Measurements from ENCODE around the gene TMEM127.
"Not testable (repeated sequence)": the region's sequence is repeated elsewhere in the genome, so short reads cannot be mapped to it uniquely, and the experiment has no call there.

DNA sequence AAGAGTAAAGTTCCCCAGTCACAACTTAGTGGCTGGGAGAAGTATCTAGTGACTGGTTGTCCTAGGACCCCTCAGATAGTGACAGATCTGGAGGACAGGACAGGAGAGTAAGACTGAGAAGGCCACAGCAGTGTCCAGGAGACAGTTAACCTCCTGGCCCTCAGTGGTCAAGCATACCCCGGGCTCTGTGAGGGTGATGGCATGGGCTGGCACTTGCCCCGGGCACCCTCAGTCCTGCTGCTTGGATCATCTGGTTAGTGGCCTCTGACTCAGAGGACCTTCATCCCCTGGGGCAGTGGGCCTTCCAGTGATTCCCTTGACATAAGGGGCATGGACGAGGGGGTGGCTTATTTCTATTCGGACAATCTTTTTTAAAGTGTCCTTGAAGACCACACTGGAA, 45.8 kb downstream of the TMEM127 start:
- TF ChIP-seq, protein P1, sequence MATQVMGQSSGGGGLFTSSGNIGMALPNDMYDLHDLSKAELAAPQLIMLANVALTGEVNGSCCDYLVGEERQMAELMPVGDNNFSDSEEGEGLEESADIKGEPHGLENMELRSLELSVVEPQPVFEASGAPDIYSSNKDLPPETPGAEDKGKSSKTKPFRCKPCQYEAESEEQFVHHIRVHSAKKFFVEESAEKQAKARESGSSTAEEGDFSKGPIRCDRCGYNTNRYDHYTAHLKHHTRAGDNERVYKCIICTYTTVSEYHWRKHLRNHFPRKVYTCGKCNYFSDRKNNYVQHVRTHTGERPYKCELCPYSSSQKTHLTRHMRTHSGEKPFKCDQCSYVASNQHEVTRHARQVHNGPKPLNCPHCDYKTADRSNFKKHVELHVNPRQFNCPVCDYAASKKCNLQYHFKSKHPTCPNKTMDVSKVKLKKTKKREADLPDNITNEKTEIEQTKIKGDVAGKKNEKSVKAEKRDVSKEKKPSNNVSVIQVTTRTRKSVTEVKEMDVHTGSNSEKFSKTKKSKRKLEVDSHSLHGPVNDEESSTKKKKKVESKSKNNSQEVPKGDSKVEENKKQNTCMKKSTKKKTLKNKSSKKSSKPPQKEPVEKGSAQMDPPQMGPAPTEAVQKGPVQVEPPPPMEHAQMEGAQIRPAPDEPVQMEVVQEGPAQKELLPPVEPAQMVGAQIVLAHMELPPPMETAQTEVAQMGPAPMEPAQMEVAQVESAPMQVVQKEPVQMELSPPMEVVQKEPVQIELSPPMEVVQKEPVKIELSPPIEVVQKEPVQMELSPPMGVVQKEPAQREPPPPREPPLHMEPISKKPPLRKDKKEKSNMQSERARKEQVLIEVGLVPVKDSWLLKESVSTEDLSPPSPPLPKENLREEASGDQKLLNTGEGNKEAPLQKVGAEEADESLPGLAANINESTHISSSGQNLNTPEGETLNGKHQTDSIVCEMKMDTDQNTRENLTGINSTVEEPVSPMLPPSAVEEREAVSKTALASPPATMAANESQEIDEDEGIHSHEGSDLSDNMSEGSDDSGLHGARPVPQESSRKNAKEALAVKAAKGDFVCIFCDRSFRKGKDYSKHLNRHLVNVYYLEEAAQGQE (IDR thresholded peaks at IDR 0.05; ENCODE audit: low read depth): not testable (repeated sequence)
- TF ChIP-seq, protein P2, sequence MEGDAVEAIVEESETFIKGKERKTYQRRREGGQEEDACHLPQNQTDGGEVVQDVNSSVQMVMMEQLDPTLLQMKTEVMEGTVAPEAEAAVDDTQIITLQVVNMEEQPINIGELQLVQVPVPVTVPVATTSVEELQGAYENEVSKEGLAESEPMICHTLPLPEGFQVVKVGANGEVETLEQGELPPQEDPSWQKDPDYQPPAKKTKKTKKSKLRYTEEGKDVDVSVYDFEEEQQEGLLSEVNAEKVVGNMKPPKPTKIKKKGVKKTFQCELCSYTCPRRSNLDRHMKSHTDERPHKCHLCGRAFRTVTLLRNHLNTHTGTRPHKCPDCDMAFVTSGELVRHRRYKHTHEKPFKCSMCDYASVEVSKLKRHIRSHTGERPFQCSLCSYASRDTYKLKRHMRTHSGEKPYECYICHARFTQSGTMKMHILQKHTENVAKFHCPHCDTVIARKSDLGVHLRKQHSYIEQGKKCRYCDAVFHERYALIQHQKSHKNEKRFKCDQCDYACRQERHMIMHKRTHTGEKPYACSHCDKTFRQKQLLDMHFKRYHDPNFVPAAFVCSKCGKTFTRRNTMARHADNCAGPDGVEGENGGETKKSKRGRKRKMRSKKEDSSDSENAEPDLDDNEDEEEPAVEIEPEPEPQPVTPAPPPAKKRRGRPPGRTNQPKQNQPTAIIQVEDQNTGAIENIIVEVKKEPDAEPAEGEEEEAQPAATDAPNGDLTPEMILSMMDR (IDR thresholded peaks at IDR 0.05 in 2 of 3, conservative IDR thresholded peaks at IDR 0.05 in 1 of 3; ENCODE audit: borderline replicate concordance in 1 of 3, insufficient read depth in 1 of 3, low read depth in 2 of 3, low read length in 2 of 3): not testable (repeated sequence)
- TF ChIP-seq POLR2A (IDR thresholded peaks at IDR 0.05; ENCODE audit: borderline replicate concordance, extremely low read depth, insufficient read depth, insufficient read length); POLR2AphosphoS5 (IDR thresholded peaks at IDR 0.05; ENCODE audit: low read depth, low read length); YY1 (IDR thresholded peaks at IDR 0.05; ENCODE audit: extremely low read depth, insufficient replicate concordance, low read depth, low read length); RAD21 (IDR thresholded peaks at IDR 0.05; ENCODE audit: low read depth); EZH2 (IDR thresholded peaks at IDR 0.05); SIN3A (IDR thresholded peaks at IDR 0.05; ENCODE audit: low read depth); JUND (IDR thresholded peaks at IDR 0.05); CEBPB (IDR thresholded peaks at IDR 0.05; ENCODE audit: low read depth); SP1 (IDR thresholded peaks at IDR 0.05; ENCODE audit: low read depth); FOSL1 (IDR thresholded peaks at IDR 0.05; ENCODE audit: low read depth): not testable (repeated sequence)
- TF ChIP-seq, protein P3, sequence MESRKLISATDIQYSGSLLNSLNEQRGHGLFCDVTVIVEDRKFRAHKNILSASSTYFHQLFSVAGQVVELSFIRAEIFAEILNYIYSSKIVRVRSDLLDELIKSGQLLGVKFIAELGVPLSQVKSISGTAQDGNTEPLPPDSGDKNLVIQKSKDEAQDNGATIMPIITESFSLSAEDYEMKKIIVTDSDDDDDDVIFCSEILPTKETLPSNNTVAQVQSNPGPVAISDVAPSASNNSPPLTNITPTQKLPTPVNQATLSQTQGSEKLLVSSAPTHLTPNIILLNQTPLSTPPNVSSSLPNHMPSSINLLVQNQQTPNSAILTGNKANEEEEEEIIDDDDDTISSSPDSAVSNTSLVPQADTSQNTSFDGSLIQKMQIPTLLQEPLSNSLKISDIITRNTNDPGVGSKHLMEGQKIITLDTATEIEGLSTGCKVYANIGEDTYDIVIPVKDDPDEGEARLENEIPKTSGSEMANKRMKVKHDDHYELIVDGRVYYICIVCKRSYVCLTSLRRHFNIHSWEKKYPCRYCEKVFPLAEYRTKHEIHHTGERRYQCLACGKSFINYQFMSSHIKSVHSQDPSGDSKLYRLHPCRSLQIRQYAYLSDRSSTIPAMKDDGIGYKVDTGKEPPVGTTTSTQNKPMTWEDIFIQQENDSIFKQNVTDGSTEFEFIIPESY (IDR thresholded peaks at IDR 0.05; ENCODE audit: extremely low read depth, insufficient replicate concordance, low read length): not testable (repeated sequence)

All from HCT116 (cell line).